GM19351 (cell line): ENCODE data around the gene PIK3AP1.
A peak's percentile ranks its signal among the peaks of the same experiment; 100 is the strongest.

ENCODE experiments used
- ATAC-seq: cut with Tn5 transposase; IDR thresholded peaks from one replicate; pipeline ENCODE4 v1.9.1; 2021; ENCODE audit warnings: mild to moderate bottlenecking, moderate library complexity; ENCODE audit not compliant: unreplicated experiment

PIK3AP1 gene

GRCh38 chr10:96673318-96674099 is 46.8 kb downstream of the PIK3AP1 start:
- ATAC-seq: peak; percentile 56

- no peak for ATAC-seq
Measured at GRCh38 chr10:96672481-96673175, 47.7 kb downstream of the PIK3AP1 start.

DNA sequence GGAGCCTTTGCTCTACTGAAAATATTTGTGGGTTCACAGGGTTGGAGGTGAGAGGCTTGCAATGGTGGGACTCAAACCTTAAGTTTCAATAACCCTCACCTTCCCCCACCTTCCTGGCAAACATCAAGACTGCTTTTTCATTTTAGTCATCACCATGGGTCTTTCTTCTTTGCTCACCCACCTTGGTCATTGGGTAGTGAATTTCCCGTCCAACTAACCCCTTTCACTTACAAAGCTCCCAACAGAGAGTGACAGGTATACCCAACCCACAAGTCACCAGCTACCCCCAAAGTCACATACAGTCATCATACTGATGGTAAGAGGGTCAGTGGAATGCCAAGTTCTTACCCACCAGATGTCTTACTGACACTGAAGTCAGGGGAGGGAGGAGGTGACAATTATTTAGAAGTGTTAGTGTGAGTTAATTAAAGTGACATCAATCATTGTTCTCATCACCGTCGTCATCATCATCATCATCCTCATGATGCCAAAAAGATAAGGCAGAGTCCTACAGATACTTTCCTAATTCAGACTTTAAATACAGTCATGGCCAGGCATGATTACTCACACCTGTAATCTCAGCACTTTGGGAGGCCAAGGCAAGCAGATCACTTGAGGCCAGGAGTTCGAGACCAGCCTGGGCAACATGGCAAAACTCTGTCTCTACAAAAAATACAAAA is 49.0 kb downstream of the PIK3AP1 start:
- no peak for ATAC-seq

DNA sequence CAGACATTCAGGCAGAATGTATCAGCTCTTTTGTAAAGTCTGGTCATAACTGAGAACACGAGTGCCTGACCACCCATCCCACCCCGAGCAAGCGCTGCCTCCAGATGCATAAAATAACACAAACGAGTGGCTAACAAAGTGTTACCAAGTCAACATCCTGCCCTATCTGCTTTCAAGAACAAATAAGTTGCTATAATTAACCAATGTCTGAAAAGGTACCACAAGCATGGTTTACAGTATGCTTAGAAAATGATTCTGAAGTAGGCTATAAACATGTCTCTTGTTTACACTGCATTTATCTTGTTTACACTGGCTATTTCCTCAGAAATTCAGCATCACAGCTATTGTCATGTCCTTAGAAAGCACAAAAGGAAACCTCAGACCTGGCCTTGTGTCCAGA is 49.5 kb downstream of the PIK3AP1 start:
- no peak for ATAC-seq

DNA sequence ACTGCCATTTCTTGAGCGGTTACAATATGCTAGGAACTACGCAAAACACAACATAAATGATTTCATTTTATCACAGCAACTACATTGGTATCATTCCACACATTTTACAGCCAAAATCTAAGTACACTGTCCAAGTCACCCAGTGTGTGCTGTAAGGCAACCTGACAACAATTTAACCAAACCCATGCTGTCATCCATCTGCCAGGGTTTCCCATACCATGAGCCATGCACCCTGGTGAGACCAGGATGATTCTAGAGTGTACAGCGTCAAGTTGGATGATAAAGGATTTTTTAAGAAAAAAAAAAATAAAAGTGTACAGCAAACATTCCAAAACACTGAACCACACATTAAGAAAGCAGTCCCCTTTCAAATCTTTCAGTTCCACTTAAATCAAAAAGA is 52.9 kb downstream of the PIK3AP1 start:
- no peak for ATAC-seq

DNA sequence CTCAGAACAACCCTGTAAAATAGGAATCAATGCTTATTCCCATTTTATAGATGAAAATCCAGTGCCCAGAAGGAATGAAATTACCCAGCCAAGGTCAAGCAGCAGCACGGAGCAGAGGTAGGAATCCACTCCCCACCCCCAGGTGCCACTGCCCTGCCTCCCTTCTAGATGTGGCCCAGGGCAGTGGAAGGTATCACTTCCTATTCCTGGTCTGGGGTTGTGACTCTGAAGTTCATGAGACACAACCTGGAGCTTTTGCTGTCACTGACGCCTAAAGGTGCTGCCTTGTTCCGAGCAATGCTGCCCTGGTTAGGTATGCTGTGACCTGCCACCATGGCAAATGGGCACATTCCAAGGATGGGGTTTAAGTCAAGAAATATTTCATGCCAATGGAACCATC is 53.6 kb downstream of the PIK3AP1 start:
- peak; percentile 64 for ATAC-seq

- no peak for ATAC-seq
Measured at GRCh38 chr10:96665306-96665705, 55.0 kb downstream of the PIK3AP1 start.

GRCh38 chr10:96664563-96664962 is 55.8 kb downstream of the PIK3AP1 start:
- peak; percentile 62 for ATAC-seq

DNA sequence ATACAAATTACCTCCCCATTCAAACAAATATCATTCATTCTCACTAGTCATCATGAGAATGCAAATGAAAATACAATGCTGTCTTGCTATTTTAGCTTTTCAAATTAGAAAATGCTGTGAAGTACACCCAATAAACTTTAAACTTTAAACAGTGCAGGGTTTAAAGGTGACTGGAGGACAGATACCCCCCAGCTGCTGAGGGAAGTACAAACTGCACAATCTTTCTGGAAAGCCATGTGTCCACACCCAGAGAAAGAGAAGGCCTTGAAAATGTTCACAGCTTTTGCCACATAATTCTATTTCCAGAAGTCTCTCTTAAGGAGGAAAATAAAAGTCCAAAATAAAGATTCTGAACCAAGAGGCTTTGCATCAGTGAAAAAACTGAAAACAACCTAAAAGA is 56.5 kb downstream of the PIK3AP1 start:
- no peak for ATAC-seq

DNA sequence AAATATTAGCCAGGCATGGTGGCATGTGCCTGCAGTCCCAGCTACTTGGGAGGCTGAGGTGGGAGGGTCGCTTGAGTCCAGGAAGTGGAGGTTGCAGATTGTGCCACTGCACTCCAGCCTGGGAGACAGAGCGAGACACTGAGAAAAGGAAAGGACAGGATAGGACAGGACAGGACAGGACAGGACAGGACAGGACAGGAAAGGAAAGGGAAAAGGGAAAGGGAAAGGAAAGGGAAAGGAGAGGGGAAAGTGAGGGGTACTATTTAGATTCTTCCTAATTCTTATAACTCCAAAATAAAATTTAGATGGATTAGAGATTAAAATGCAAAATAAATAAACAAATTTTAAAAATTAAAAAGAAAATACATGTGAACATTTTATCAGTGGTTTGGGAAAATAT is 58.7 kb downstream of the PIK3AP1 start:
- no peak for ATAC-seq

DNA sequence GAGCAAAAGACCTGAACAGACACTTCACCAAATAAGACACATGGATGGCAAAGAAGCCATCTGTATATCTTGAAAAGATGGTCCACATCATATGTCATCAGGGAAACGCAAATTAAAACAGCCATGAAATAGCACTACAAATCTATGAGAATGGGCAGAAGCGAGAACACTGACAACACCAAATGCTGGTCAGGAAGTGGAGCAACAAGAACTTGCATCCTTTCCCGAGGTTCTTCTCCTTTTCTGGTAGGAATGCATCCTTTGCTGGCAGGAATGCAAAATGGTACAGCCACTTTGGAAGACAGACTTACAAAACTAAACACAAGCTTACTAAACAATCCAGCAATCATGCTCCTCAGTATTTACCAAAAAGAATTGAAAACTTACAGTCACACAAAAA is 60.0 kb downstream of the PIK3AP1 start:
- no peak for ATAC-seq

GRCh38 chr10:96658844-96659243 is 61.5 kb downstream of the PIK3AP1 start:
- no peak for ATAC-seq

DNA sequence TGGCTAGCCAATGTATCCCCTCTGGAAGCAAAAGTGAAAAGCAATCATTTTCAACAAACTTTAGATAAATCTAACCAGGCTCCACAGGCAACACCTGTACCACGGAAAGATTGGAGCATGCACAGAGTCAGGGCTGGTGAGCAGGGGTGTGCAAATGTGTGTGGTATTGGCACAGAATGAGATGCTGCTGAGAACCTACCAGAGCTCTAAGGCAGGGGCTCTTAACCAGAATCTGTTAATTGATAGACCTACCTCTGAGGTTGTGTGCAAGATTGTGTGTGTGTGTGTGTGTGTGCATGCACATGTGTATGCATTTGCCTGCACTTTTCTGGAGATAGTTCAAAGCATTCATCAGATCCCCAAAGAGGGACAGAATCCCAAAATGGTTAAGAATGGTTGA is 62.9 kb downstream of the PIK3AP1 start:
- no peak for ATAC-seq

DNA sequence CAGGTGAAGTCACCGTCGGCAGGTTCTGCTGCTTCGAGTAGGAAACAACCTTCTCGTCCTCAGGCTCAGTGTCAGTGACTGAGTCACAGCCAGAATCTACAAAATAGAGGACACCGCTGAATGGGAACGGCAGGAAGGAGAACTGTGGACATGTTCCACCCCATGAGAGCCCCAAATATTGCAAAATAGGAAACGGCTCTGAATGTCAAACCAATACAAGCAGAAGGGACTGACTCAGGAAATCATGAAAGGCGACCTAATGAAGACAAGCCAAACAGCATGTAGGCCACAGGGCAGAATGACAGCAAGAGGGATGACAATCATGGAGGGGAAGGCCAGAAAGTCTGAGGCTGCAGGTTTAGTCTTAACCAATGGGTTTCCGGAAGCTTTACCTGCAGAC is 63.5 kb downstream of the PIK3AP1 start:
- ATAC-seq: no peak

DNA sequence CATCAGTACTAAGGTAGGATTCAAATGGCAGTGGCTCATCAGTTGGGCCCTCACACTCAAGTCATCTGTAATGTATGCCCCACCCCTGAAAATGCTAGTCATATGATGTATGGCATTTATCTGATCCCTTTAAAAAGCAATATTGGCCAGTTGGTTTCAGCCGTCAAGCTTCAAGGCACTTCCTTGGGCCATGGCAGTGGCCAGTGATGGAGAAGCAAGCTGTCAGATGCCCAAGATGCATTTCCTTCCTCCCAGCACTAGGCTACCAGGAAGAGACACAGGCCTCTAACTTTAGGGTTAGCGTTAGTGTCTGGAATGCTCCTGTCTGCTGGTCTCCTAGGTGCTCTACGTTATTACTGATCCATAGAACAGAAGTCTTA is 64.1 kb downstream of the PIK3AP1 start:
- no peak for ATAC-seq

DNA sequence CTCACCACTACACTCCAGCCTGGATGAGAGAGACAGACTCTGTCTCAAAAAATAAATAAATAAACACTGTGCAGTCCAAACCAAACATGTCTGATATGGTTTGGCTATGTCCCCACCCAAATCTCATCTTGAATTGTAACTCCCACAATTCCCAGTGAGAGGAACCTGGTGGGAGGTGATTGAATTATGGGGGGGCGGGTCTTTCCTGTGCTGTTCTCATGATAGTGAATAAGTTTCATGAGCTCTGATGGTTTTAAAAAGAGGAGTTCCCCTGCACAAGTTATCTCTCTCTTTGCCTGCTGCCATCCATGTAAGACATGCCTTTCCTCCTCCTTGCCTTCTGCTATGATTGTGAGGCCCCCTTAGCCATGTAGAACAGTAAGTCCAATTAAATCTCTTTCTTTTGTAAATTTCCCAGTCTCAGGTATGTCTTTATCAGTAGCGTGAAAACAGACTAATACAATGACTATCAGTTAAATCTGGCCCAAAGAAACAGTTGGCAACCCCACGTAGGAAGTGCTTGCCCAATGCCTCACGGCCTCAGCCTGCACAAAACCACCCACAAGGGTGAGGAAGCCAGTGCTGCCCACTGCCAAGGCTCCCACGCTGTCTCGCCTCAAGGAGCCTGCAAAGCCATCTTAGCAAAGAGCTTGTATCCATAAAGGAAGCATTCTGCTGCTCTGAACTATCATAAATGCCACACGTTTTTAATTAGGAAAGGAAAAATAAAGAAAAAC is 64.7 kb downstream of the PIK3AP1 start:
- no peak for ATAC-seq

DNA sequence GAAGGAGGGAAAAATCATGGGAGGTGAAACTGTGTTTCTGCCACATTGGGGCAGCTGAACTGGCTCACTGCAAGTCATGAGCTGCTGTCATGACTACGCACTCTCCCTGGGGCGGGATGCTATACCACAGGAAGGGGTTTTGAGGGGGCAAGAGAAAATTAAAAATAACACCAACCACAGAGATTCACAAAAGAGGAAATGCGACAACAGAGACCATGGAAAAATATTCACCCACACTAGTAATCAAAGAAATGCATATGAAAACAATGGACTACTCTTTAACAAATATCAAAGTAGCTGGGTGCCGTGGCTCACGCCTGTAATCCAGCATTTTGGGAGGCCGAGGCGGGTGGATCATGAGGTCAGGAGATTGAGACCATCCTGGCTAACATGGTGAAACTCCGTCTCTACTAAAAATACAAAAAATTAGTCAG is 68.3 kb downstream of the PIK3AP1 start:
- peak; percentile 75 for ATAC-seq

- ATAC-seq: no peak
Measured at GRCh38 chr10:96650958-96651357, 69.4 kb downstream of the PIK3AP1 start.

- ATAC-seq: no peak
Measured at GRCh38 chr10:96648297-96648696, 72.0 kb downstream of the PIK3AP1 start.

- no peak for ATAC-seq
Measured at GRCh38 chr10:96647466-96647865, 72.8 kb downstream of the PIK3AP1 start.

- ATAC-seq: no peak
Measured at GRCh38 chr10:96646751-96647166, 73.6 kb downstream of the PIK3AP1 start.
